Panc1 (cell line): ENCODE data around the gene MYBPH. TPM values are rescaled to one million over a fixed set of nuclear protein-coding genes. Genes with fewer than 3 reads are reported as not detected.

Experiments
- ATAC-seq: fragments of 200-7000 bp; cut with Tn5 transposase; 2 replicates; pipeline ENCODE4 v1.9.1; 2020; ENCODE audit warnings: mild to moderate bottlenecking, moderate library complexity
- BruUV-seq: library from RNA; stranded (reverse); fragments of 400-500 nt; replicated peaks from 2 replicates; lab custom pipeline; 2021; lab: Mats Ljungman, UMichigan
- CTCF ChIA-PET: fragments of 300-600 bp; sonication (Branson Sonifier 250); formaldehyde crosslinking; loops from one replicate; lab custom pipeline; 2022; ENCODE audit warnings: antibody characterized with exemption; lab: Charles Lee
- POLR2A ChIA-PET: fragments of 300-600 bp; sonication (Branson Sonifier 250); formaldehyde crosslinking; loops from one replicate; lab custom pipeline; 2022; ENCODE audit warnings: antibody characterized with exemption; lab: Charles Lee
- DNase-seq: peaks from one replicate; pipeline ENCODE4 v3.0.0-alpha.2; 2010; ENCODE audit warnings: low read depth, low spot score
- H3K27ac ChIP-seq: 2 replicates; pipeline ENCODE4 v1.5.1; 2011; ENCODE audit warnings: mild to moderate bottlenecking, low read length, inconsistent platforms
- H3K27me3 ChIP-seq: fragments of 200-500 bp; sonication (Bioruptor generic); 2 replicates; pipeline ENCODE4 v1.6.0; 2014; ENCODE audit warnings: low read length, inconsistent platforms; ENCODE audit not compliant: control insufficient read depth, insufficient read depth
- H3K36me3 ChIP-seq: fragments of 200-500 bp; sonication (Bioruptor generic); 2 replicates; pipeline ENCODE4 v1.5.1; 2014; ENCODE audit warnings: inconsistent platforms, mild to moderate bottlenecking, low read length, moderate library complexity; ENCODE audit not compliant: control insufficient read depth, insufficient read depth
- H3K4me1 ChIP-seq: 2 replicates; pipeline ENCODE4 v1.5.1; 2011; ENCODE audit warnings: inconsistent platforms, mild to moderate bottlenecking, low read length, moderate library complexity; ENCODE audit not compliant: control insufficient read depth, insufficient read depth
- H3K4me3 ChIP-seq, 2 experiments: 2 replicates each; pipeline ENCODE4 v1.5.1; 2011 to 2012; ENCODE audit warnings: low read depth in 2 of 2, low read length in 2 of 2, mild to moderate bottlenecking in 2 of 2, inconsistent platforms in 1 of 2, moderate library complexity in 1 of 2
- H3K9me3 ChIP-seq: fragments of 200-500 bp; sonication (Bioruptor generic); 2 replicates; pipeline ENCODE4 v1.5.1; 2014; ENCODE audit warnings: low read depth, mild to moderate bottlenecking, inconsistent platforms, low read length, moderate library complexity; ENCODE audit not compliant: control insufficient read depth, insufficient read depth
- CTCF ChIP-seq: fragments of 450-650 bp; IDR thresholded peaks from 2 replicates; pipeline ENCODE4 v1.5.1; 2017; ENCODE audit warnings: mild to moderate bottlenecking
- POLR2AphosphoS5 ChIP-seq: IDR thresholded peaks from 2 replicates; pipeline ENCODE4 v1.6.1; 2012; ENCODE audit warnings: mild to moderate bottlenecking, low read depth, low read length, moderate library complexity
- SIN3A ChIP-seq: IDR thresholded peaks from 2 replicates; pipeline ENCODE4 v1.6.1; 2012; ENCODE audit warnings: low read depth, mild to moderate bottlenecking, low read length, moderate library complexity, borderline replicate concordance; ENCODE audit not compliant: insufficient read depth
- TCF7L2 ChIP-seq: IDR thresholded peaks from 2 replicates; pipeline ENCODE4 v1.6.1; 2011; ENCODE audit warnings: mild to moderate bottlenecking, low read depth, low read length, inconsistent platforms
- in situ Hi-C: cut with HindIII; loops from 2 replicates; pipeline ENCODE4 v1.10.0; 2016; ENCODE audit warnings: low sequenced_read_pairs, low pct_unique_long_range_greater_than_20kb
- intact Hi-C: fragments of 100-400 bp; cut with micrococcal nuclease; formaldehyde crosslinking; loops from one replicate; pipeline ENCODE4 v1.10.0; 2022; ENCODE audit not compliant: unreplicated experiment
- total RNA-seq: library from RNA; stranded (reverse); gene quantifications from one replicate; pipeline ENCODE4 v1.2.1, GENCODE V29; 2021; ENCODE audit not compliant: unreplicated experiment
- TF ChIP-seq, protein P1 (sequence below), 2 experiments: IDR thresholded peaks; 2 replicates each; pipeline ENCODE4 v1.6.1; 2011 to 2012; ENCODE audit warnings: low read depth in 2 of 2, control low read depth in 1 of 2, low read length in 1 of 2, mild to moderate bottlenecking in 1 of 2, moderate library complexity in 1 of 2; ENCODE audit not compliant: insufficient read depth in 1 of 2

MYBPH gene
- total RNA-seq, 1 experiment from 2014 or later: not detected

GRCh38 chr1:203202431-203203245 lies 27.0 kb upstream of the MYBPH start:
- ChIA-PET CTCF (no interaction called here), POLR2A (no interaction called here)
- H3K27me3 ChIP-seq: peaks cover 6% of the 10 kb centered on the region; the same call in 1 of the 2 replicates
- intact Hi-C loops (no loop called here), in situ Hi-C loops (no loop called here)
- no peak overlapping the region for H3K4me3 ChIP-seq
- no peak for TF ChIP-seq POLR2AphosphoS5
- no peak for TF ChIP-seq TCF7L2
- no peak for TF ChIP-seq CTCF
- TF ChIP-seq, protein P1, sequence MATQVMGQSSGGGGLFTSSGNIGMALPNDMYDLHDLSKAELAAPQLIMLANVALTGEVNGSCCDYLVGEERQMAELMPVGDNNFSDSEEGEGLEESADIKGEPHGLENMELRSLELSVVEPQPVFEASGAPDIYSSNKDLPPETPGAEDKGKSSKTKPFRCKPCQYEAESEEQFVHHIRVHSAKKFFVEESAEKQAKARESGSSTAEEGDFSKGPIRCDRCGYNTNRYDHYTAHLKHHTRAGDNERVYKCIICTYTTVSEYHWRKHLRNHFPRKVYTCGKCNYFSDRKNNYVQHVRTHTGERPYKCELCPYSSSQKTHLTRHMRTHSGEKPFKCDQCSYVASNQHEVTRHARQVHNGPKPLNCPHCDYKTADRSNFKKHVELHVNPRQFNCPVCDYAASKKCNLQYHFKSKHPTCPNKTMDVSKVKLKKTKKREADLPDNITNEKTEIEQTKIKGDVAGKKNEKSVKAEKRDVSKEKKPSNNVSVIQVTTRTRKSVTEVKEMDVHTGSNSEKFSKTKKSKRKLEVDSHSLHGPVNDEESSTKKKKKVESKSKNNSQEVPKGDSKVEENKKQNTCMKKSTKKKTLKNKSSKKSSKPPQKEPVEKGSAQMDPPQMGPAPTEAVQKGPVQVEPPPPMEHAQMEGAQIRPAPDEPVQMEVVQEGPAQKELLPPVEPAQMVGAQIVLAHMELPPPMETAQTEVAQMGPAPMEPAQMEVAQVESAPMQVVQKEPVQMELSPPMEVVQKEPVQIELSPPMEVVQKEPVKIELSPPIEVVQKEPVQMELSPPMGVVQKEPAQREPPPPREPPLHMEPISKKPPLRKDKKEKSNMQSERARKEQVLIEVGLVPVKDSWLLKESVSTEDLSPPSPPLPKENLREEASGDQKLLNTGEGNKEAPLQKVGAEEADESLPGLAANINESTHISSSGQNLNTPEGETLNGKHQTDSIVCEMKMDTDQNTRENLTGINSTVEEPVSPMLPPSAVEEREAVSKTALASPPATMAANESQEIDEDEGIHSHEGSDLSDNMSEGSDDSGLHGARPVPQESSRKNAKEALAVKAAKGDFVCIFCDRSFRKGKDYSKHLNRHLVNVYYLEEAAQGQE (IDR thresholded peaks at IDR 0.05; ENCODE audit: insufficient read depth in 1 of 2, low read depth in 2 of 2, low read length in 1 of 2): no peak
- no peak for TF ChIP-seq SIN3A
- no peak overlapping the region for H3K27ac ChIP-seq
- H3K4me1 ChIP-seq: no peaks in the 10 kb centered on the region
- no TSS peak for BruUV-seq
- H3K36me3 ChIP-seq: no peaks in the 10 kb centered on the region
- no peak for DNase-seq
- no peaks in the 10 kb centered on the region for H3K9me3 ChIP-seq
- ATAC-seq: no peak

DNA sequence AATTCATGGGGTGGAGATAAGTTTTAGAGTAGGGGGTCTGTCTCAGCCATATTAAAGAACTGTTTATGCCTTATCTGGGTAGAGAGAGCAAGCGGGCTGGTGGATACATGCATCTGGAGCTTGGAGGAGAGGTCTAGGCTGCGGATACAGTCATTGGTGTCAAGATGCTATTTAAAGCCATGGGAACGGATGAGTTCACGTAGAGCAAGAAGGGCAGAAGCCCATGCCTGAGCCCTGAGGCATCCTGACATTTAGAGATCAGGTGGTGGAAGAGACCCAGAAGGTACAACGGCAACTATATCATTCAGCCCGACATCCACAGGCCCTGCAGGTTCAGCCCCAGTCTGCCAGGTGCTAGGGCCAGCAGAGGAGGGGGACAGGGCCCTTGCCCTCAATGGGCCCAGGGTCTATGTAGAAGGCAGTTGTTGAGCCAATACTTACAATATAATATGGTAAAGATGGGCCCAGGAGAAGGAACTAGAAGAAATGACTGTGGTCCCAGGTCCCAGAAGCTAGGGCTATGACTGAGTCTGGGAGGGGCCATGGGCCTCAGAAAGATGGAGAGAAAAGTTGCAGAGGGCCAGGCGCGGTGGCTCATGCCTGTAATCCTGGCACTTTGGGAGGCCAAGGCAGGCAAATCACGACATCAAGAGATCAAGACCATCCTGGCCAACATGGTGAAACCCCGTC lies 26.0 kb upstream of the MYBPH start:
- H3K27me3 ChIP-seq: peaks cover 6% of the 10 kb centered on the region; the same call in 1 of the 2 replicates
- no peak for TF ChIP-seq TCF7L2
- no peak for TF ChIP-seq CTCF
- no peak for TF ChIP-seq SIN3A
- TF ChIP-seq, protein P1 (IDR thresholded peaks at IDR 0.05; ENCODE audit: insufficient read depth in 1 of 2, low read depth in 2 of 2, low read length in 1 of 2): no peak
- TF ChIP-seq POLR2AphosphoS5: no peak

More for the DNA sequence above, 26.0 kb upstream of the MYBPH start:
- BruUV-seq: no TSS peak
- DNase-seq: no peak
- Histone ChIP-seq H3K36me3 (no peaks in the 10 kb centered on the region), H3K4me3 (no peak overlapping the region), H3K27ac (no peak overlapping the region), H3K9me3 (no peaks in the 10 kb centered on the region), H3K4me1 (no peaks in the 10 kb centered on the region)
- ChIA-PET POLR2A (no interaction called here), CTCF (no interaction called here)
- ATAC-seq: no peak
- intact Hi-C loops (no loop called here), in situ Hi-C loops (no loop called here)
